Stimulated activated CD8-positive, alpha-beta memory T cell treated with anti-CD3 and anti-CD28 coated beads, Interleukin-7, amount 100 ng/mL, for 48 hours (primary cell): ENCODE measurements around the gene ADCY2.

Experiments used
- DNase-seq, 2 donors: peaks; one replicate each; pipeline ENCODE4 v3.0.0-alpha.2; 2020; ENCODE audit warnings: low read depth in 1 of 2; ENCODE audit errors: extremely low read depth in 1 of 2

The ADCY2 gene

GRCh38 chr5:7815892-7816534, 420.1 kb downstream of the ADCY2 start:
- DNase-seq, result peak; percentile 19 to 46

- DNase-seq, result no peak
Observed at GRCh38 chr5:7816535-7816901, 420.6 kb downstream of the ADCY2 start.

GRCh38 chr5:7822449-7822848, 426.5 kb downstream of the ADCY2 start:
- no peak for DNase-seq

GRCh38 chr5:7823594-7823993, 427.7 kb downstream of the ADCY2 start:
- no peak for DNase-seq

- DNase-seq, result no peak
Observed at GRCh38 chr5:7824995-7825394, 429.1 kb downstream of the ADCY2 start.

GRCh38 chr5:7825630-7826029, 429.7 kb downstream of the ADCY2 start:
- no peak for DNase-seq

GRCh38 chr5:7827610-7828009, 431.7 kb downstream of the ADCY2 start:
- no peak for DNase-seq

- no peak for DNase-seq
Observed at GRCh38 chr5:7828269-7828668, 432.3 kb downstream of the ADCY2 start.

- no peak for DNase-seq
Observed at GRCh38 chr5:7834982-7835381, 439.0 kb downstream of the ADCY2 start.

- no peak for DNase-seq
Observed at GRCh38 chr5:7837403-7837802, 441.5 kb downstream of the ADCY2 start.

- DNase-seq, result no peak
Observed at GRCh38 chr5:7842531-7842930, 446.6 kb downstream of the ADCY2 start.

- no peak for DNase-seq
Observed at GRCh38 chr5:7844901-7845300, 449.0 kb downstream of the ADCY2 start.

- DNase-seq, result no peak
Observed at GRCh38 chr5:7845557-7845956, 449.6 kb downstream of the ADCY2 start.

GRCh38 chr5:7846327-7846726, 450.4 kb downstream of the ADCY2 start:
- no peak for DNase-seq

- DNase-seq, result no peak
Observed at GRCh38 chr5:7848296-7848695, 452.4 kb downstream of the ADCY2 start.

GRCh38 chr5:7849681-7850394, 453.9 kb downstream of the ADCY2 start:
- DNase-seq, result no peak

GRCh38 chr5:7850395-7851239, 454.7 kb downstream of the ADCY2 start, which contains the start of gene CFAP90:
Gene CFAP90, minus strand, starts transcription at chr5:7851133. Its CDS starts 112 bp downstream, at chr5:7851021.
- DNase-seq, result no peak

GRCh38 chr5:7851240-7851592, 455.3 kb downstream of the ADCY2 start:
- no peak for DNase-seq

- no peak for DNase-seq
Observed at GRCh38 chr5:7851617-7852289, 455.8 kb downstream of the ADCY2 start.

GRCh38 chr5:7852542-7852941, 456.6 kb downstream of the ADCY2 start:
- no peak for DNase-seq

GRCh38 chr5:7852988-7853387, 457.1 kb downstream of the ADCY2 start:
- no peak for DNase-seq
